22Rv1 (cell line): ENCODE data around the gene AEBP1.

Source experiments
- CTCF ChIP-seq: fragments of 450-650 bp; IDR thresholded peaks from 2 replicates; pipeline ENCODE4 v1.5.1; 2017; ENCODE audit warnings: mild to moderate bottlenecking
- ZFX ChIP-seq: fragments of 450-650 bp; IDR thresholded peaks from 2 replicates; pipeline ENCODE4 v1.6.1; 2017; ENCODE audit warnings: antibody characterized with exemption, borderline replicate concordance

- TF ChIP-seq CTCF, result no peak
- no peak for TF ChIP-seq ZFX
Observed at GRCh38 chr7:44066494-44067063, 37.6 kb upstream of the AEBP1 start.
